CD4-positive, alpha-beta T cell treated with Interleukin-17A for 1 hour (primary cell): ENCODE measurements around the gene CDC23.
"Not testable (repeated sequence)": the region's sequence is repeated elsewhere in the genome, so short reads cannot be mapped to it uniquely, and the experiment has no call there.

Experiments
- DNase-seq: peaks from one replicate; pipeline ENCODE4 v3.0.0-alpha.2; 2020

The CDC23 gene

GRCh38 chr5:138213161-138214029 lies at the start of gene CDC23:
TSS of gene CDC23 (minus strand) at chr5:138213323. CDS start at chr5:138213312, 11 bp downstream.
- DNase-seq = peak; percentile 97

GRCh38 chr5:138258704-138259292 lies 45.7 kb upstream of the CDC23 start:
- no peak for DNase-seq

- DNase-seq = no peak
Observed at GRCh38 chr5:138257583-138257982, 44.5 kb upstream of the CDC23 start.

- DNase-seq = no peak
Observed at GRCh38 chr5:138252944-138253343, 39.8 kb upstream of the CDC23 start.

- DNase-seq = not testable (repeated sequence)
Observed at GRCh38 chr5:138247800-138248199, 34.7 kb upstream of the CDC23 start.

- DNase-seq = no peak
Observed at GRCh38 chr5:138246822-138247221, 33.7 kb upstream of the CDC23 start.

GRCh38 chr5:138246334-138246733 lies 33.2 kb upstream of the CDC23 start:
- DNase-seq = no peak

GRCh38 chr5:138245717-138246116 lies 32.6 kb upstream of the CDC23 start:
- no peak for DNase-seq

GRCh38 chr5:138243794-138244193 lies 30.7 kb upstream of the CDC23 start:
- no peak for DNase-seq

GRCh38 chr5:138241688-138242571 lies 28.8 kb upstream of the CDC23 start:
- no peak for DNase-seq

- DNase-seq = no peak
Observed at GRCh38 chr5:138240650-138241385, 27.7 kb upstream of the CDC23 start.

GRCh38 chr5:138238034-138238433 lies 24.9 kb upstream of the CDC23 start:
- DNase-seq = no peak

- DNase-seq = no peak
Observed at GRCh38 chr5:138234651-138235050, 21.5 kb upstream of the CDC23 start.

- no peak for DNase-seq
Observed at GRCh38 chr5:138233280-138233679, 20.2 kb upstream of the CDC23 start.

- no peak for DNase-seq
Observed at GRCh38 chr5:138230981-138231589, 18.0 kb upstream of the CDC23 start.

- no peak for DNase-seq
Observed at GRCh38 chr5:138230261-138230660, 17.1 kb upstream of the CDC23 start.

- no peak for DNase-seq
Observed at GRCh38 chr5:138229387-138229786, 16.3 kb upstream of the CDC23 start.

GRCh38 chr5:138226910-138227309 lies 13.8 kb upstream of the CDC23 start:
- no peak for DNase-seq

- DNase-seq = no peak
Observed at GRCh38 chr5:138224712-138225111, 11.6 kb upstream of the CDC23 start.

- no peak for DNase-seq
Observed at GRCh38 chr5:138223532-138223931, 10.4 kb upstream of the CDC23 start.

GRCh38 chr5:138216799-138217198 lies 3.7 kb upstream of the CDC23 start:
- no peak for DNase-seq

- DNase-seq = no peak
Observed at GRCh38 chr5:138212828-138213160, 329 bp downstream of the CDC23 start.
